Mesodermal cell (in vitro differentiated cells): ENCODE measurements around the gene MACF1.

Experiments
- H3K27ac ChIP-seq: 2 replicates; pipeline ENCODE4 v1.7.0; 2013; ENCODE audit warnings: mild to moderate bottlenecking, low read depth, low read length, moderate library complexity; ENCODE audit not compliant: severe bottlenecking
- H3K36me3 ChIP-seq: 2 replicates; pipeline ENCODE4 v1.7.1; 2013; ENCODE audit warnings: mild to moderate bottlenecking, low read length, moderate library complexity; ENCODE audit not compliant: control insufficient read depth, insufficient read depth
- H3K4me1 ChIP-seq: one replicate; pipeline ENCODE4 v1.7.1; 2013; ENCODE audit warnings: mild to moderate bottlenecking, low read length; ENCODE audit not compliant: insufficient read depth, control insufficient read depth, poor library complexity, severe bottlenecking
- H3K4me3 ChIP-seq: 2 replicates; pipeline ENCODE4 v1.7.0; 2013; ENCODE audit warnings: low read length, control low read depth, mild to moderate bottlenecking; ENCODE audit not compliant: insufficient read depth, poor library complexity, severe bottlenecking; ENCODE audit errors: extremely low read depth
- H3K9me3 ChIP-seq: 2 replicates; pipeline ENCODE4 v1.7.1; 2013; ENCODE audit warnings: mild to moderate bottlenecking, low read length, moderate library complexity; ENCODE audit not compliant: control insufficient read depth
- WGBS, 2 experiments: methylation state at CpG; one replicate each; pipeline ENCODE4 v1.1.5; 2013; ENCODE audit warnings: missing lambda C conversion rate in 2 of 2; ENCODE audit not compliant: insufficient coverage in 2 of 2; 5-methylcytosine and 5-hydroxymethylcytosine counted together

The MACF1 gene

DNA sequence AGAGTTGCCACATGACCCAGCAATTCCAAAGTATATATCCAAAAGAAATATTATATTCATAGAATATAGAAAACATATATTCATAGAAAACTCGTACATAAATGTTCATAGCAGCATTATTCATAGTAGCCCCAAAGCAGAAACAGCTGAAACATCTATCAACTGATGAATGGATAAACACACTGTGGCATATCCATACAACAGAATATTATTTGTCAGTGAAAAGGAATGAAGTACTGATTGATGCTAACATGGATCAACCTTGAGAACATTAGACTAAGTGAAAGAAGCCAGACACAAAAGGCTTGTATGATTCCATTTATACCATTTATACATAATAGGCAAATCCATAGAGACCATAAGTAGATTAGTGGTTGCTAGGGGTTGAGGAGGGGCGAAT is 21.7 kb upstream of the MACF1 start:
- Histone ChIP-seq H3K4me3 (no peak overlapping the region), H3K27ac (no peak overlapping the region), H3K9me3 (no peaks in the 10 kb centered on the region), H3K4me1 (peaks cover 43% of the 10 kb centered on the region), H3K36me3 (peaks cover 12% of the 10 kb centered on the region)
- WGBS, 2 experiments, result no CpG with 5 or more reads among the region's 2 CpGs

DNA sequence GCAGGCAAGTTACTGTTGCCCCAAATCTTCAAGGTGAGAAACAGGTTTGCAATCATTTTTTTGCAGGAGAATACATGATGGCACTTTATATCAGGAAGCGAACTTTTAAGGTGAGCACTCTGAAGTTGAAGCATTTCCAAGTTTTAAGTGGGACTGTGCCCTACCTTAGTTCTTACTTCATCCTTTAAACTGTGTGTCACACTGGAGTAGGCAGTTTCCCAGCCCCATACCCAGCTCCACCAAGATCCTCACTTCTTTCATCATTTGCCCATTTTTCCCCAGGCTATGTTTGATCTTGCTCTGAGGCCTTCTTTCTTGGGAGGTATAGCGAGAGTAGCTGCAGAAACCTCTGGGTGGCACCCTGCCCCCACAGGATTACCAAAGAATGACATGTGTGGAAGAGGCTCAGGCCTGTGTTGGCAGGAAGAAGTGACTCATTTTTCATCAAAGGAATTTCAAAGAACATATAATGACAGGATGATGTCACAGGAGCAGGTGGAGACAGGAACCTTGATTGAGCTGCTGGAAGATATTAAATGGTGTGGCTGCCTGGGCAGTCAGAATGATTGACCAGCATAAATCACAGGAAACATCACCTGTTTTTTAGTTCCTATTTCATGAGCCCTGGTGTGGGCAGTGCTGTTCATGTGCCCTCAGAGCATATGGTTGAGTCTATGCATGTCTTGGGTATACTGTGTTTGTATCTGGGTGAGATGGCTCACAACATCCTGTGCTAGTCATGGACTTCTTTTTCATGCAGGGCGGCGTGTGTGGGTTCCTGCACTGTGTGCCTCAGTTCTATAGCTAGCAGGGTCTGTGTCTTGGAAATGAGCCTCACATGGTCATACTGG is 20.8 kb upstream of the MACF1 start:
- Histone ChIP-seq H3K4me3 (no peak overlapping the region), H3K9me3 (no peaks in the 10 kb centered on the region), H3K36me3 (peaks cover 12% of the 10 kb centered on the region), H3K27ac (peak overlapping the region; percentile 75), H3K4me1 (peaks cover 37% of the 10 kb centered on the region)
- WGBS, 2 experiments, result 88 to 100% methylated on average over 3 of the region's 4 CpGs

DNA sequence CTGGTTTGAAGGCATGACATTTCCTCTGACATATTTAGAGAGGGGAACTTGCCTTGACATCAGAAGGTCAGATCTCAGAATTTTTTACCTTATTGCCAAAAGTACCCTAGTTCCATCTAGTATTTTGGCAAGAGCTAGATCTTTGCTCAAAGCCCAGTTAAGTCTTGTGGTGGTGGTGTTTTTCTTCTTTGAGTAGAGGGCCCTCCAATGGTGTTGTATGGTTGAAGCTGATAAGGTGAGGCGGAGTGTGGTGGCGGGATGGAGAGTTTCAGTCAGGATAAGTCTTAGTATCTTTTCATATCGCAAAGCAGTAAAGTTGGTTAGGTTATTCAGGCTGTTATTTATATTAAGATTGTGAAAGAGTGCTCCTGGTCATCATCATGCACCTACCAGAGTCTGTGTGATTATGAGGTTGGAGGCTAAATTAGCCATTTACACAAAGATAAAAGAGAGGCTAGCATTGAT is 20.1 kb upstream of the MACF1 start:
- WGBS, 2 experiments, result 100% methylated on average over 3 of the region's 3 CpGs
- peak overlapping the region; percentile 62 for H3K27ac ChIP-seq
- no peak overlapping the region for H3K4me3 ChIP-seq
- peaks cover 37% of the 10 kb centered on the region for H3K4me1 ChIP-seq
- peaks cover 12% of the 10 kb centered on the region for H3K36me3 ChIP-seq
- H3K9me3 ChIP-seq, result no peaks in the 10 kb centered on the region

DNA sequence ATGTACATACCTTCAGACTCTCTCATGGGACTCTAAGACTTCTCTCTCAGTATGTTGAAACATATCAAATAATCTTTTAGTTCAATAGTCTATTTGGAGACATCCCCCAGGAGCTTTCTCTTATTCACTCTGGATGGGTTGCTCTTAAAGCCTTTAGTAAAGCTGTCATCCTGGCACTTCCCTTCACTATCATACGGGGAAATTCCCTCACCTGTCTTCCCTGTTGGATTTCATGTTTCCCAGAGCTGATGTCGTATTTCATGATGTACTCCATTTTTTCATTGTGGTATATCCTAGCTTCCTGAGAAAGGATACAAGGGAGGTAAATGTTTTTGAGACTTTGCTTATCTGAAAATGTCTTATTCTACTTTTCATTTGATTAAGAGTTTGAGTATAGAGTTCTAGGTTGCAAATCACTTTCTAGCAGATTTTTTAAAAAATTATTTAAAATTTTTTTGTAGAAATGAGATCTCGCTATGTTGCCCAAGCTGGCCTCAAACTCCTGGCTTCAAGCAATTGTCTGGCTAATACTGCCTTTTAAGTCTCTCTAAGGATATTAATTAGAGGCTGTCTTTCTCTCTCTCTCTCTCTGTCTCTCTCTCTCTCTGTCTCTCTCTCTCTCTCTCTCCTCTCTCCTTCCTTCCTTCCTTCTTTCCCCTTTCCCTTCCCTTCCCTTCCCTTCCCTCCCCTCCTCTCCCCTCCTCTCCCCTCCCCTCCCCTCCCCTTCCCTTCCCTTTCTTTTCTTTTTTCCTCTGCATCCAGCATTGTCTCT is 17.0 kb upstream of the MACF1 start:
- Histone ChIP-seq H3K27ac (no peak overlapping the region), H3K9me3 (no peaks in the 10 kb centered on the region), H3K4me3 (no peak overlapping the region), H3K36me3 (no peaks in the 10 kb centered on the region), H3K4me1 (peaks cover 63% of the 10 kb centered on the region)
- 89% methylated on average over 3 of the region's 3 CpGs; no CpG with 5 or more reads in 1 of the 2 experiments for WGBS, 2 experiments

DNA sequence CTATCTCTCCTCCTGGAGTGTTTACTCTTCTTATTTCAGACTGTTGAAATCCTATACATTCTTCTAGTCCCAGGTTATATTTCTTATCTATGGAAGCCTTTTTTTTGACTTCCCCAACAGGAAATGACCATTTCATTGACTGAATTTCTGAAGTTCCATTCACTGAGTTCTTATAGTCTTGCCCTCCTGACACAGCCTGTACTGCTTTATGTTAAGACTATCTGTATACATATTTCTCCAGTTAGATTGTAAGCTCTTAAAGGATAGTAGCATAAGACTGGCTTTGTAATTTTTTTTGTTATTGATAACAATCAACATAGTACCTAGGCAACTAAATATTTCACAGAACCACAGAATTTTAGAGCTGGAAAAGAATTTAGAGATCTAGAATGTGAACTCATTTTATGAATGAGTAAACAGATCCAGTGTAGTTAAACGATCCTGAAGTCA is 14.9 kb upstream of the MACF1 start:
- H3K27ac ChIP-seq, result peak overlapping the region; percentile 100
- peaks cover 64% of the 10 kb centered on the region for H3K4me1 ChIP-seq
- H3K36me3 ChIP-seq, result no peaks in the 10 kb centered on the region
- H3K4me3 ChIP-seq, result no peak overlapping the region
- no peaks in the 10 kb centered on the region for H3K9me3 ChIP-seq
- WGBS, 2 experiments, result 100% methylated on average over 1 of the region's 1 CpG

DNA sequence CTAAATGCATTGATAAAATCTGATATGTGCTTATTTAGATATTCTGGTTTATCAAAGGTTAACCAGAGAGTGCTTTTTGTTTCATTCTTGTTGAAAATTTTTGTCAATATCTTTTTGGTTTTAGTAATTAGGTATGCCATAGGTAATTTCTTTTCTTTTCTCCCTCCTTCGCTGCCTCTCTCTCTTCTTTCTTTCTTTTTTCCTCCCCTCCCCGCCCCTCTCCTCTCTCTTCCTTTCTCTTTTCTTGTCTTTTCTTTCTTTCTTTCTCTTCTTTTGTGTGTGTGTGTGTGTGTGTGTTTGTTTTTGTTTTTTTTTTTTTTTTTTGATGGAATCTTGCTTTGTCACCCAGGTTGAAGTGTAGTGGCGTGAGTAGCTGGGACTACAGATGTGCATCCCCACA is 14.4 kb upstream of the MACF1 start:
- 100% methylated on average over 1 of the region's 3 CpGs; no CpG with 5 or more reads in 1 of the 2 experiments for WGBS, 2 experiments
- Histone ChIP-seq H3K36me3 (no peaks in the 10 kb centered on the region), H3K4me3 (no peak overlapping the region), H3K27ac (peak overlapping the region; percentile 100), H3K4me1 (peaks cover 67% of the 10 kb centered on the region), H3K9me3 (no peaks in the 10 kb centered on the region)

DNA sequence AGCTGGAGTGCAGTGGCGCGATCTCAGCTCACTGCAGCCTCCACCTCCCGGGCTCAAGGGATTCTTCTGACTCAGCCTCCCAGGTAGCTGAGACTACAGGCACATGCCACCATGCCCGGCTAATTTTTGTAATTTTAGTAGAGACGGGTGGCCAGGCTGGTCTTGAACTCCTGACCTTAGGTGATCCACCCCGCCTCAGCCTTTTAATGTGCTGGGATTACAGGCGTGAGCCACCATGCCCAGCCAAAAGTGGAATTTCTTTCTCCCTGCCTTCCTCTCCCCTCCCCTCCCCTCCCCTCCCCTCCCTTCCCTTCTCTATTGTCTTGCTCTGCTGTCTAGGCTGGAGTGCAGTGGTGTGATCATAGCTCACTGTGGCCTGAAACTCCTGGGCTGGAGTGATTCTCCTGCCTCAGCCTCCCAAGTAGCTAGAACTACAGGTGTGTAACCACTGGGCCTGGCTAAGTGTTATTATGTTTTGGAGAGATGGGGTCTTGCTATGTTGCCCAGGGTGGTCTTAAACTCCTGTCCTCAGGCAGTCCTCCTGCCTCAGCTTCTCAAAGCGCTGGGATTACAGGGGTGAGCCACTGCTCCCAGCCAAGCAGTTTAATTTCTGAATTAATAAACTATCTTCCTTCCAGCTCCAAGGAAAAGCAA is 10.0 kb upstream of the MACF1 start:
- Histone ChIP-seq H3K27ac (peak overlapping the region; percentile 51), H3K4me1 (peaks cover 59% of the 10 kb centered on the region), H3K4me3 (no peak overlapping the region), H3K9me3 (no peaks in the 10 kb centered on the region), H3K36me3 (no peaks in the 10 kb centered on the region)
- 77% methylated on average over 8 of the region's 8 CpGs for WGBS, 2 experiments

DNA sequence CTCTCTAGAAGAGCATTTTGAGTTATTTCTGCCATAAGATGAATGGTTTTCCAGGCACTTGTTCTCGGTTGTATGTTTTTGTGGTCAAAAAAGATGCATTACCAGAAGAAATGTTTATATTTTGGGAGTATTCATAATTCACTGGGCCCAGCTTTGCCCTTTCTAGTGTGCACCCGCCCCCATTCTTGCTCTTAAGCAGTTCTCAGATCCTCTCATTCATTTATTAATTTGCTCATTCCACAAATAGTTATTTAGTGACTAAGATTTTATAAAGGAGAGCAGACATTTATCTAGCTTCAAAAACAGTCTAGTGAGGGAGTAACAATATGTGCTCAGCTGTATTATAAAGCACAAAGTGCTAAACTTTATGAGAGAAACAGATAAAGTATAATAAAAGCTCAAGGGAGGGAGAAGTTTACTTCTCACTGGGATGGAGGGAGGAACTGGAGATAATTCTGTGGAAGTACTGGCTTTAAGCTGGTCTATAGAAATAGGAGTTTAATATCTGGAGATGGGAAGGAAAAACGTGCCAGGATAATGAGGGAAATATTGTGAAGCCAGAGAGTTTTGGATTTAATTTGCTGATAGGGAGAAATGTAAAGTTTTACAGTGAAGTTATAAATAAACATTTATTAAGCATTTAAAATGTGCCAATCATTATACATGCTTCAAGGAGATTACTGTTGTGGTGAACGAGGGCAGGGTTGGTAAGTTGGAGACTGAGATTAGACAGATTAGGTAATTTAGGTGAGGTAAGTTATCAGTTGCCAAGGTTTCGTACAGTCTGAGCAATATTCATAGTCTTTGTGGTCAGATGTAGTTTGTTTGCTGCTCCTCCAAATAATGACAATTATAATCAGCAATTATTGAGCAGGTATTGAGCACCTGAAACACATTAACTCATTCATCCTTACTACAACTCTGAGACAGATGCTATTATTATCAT is 9.1 kb upstream of the MACF1 start:
- no peaks in the 10 kb centered on the region for H3K36me3 ChIP-seq
- H3K9me3 ChIP-seq, result no peaks in the 10 kb centered on the region
- no peak overlapping the region for H3K4me3 ChIP-seq
- 83 to 94% methylated on average over 2 to 3 of the region's 5 CpGs for WGBS, 2 experiments
- H3K4me1 ChIP-seq, result peaks cover 50% of the 10 kb centered on the region
- H3K27ac ChIP-seq, result peak overlapping the region; percentile 51

DNA sequence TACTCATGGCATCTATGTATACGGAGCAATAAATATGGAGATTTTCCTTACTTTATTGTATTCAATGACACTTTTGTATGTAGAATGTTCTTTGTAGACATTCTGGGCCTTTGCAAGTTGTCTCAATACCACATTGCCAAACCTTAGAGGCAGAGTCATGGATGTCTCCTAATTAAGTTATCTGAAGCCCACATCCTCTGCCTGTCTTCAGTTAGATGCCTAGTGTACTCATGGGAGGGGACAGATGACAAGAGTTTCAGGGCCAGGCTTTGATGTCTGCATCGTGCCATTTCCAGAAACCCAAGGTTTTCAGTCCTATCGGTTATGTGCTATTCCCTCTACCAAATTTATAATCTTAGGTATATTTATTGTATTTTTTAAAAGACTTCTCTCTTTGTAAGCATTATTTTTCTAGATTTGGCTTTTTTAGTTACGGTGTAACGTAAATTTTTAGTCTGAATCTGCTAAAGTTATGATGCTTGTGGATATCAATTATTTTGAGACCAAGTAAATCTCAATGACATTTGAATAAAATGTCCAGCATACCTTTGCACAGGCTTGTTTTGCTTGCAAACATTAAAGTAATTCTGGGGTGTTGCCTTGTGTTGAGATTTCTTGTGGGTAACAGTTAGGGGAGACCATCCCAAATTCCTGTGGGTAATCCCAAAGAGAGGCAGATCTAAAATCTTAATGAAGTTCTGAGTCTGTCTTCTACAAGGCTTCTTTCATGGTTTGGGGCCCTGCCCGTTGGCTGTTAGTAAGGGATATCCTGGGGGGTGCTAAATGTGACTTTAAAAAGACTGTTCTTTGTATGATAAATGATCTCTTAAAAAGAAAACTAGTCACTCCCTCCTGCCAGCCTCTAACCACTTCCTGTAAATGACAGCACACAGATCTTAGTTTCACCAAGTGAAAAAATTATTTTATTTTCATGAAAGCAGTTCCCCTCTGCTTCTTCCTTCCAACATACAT is 8.0 kb upstream of the MACF1 start:
- Histone ChIP-seq H3K4me1 (peaks cover 39% of the 10 kb centered on the region), H3K9me3 (no peaks in the 10 kb centered on the region), H3K4me3 (no peak overlapping the region), H3K36me3 (no peaks in the 10 kb centered on the region), H3K27ac (peak overlapping the region; percentile 48)
- 20 to 100% methylated on average over 1 of the region's 6 CpGs for WGBS, 2 experiments
